GM23338 (cell line): Measurements from ENCODE around the gene NRK. TPM values are rescaled to one million over a fixed set of nuclear protein-coding genes. Genes with fewer than 3 reads are reported as not detected.

Source experiments
- ATAC-seq: fragments of 200-7000 bp; cut with Tn5 transposase; 3 replicates; pipeline ENCODE4 v1.9.1; 2020
- DNase-seq: peaks from one replicate; pipeline ENCODE4 v3.0.0-alpha.2; 2015; ENCODE audit warnings: low spot score
- H2AFZ ChIP-seq: fragments of 200-600 bp; sonication (generic); 2 replicates; pipeline ENCODE4 v1.8.0; 2016; ENCODE audit warnings: antibody characterized with exemption, mild to moderate bottlenecking, moderate library complexity
- H3F3A ChIP-seq: fragments of 200-600 bp; sonication (generic); replicated peaks from 2 replicates; pipeline ENCODE4 v1.8.0; 2017; ENCODE audit warnings: antibody characterized with exemption, mixed run types, low read depth
- H3K27ac ChIP-seq: fragments of 200-600 bp; sonication (generic); 2 replicates; pipeline ENCODE4 v1.6.1; 2016; ENCODE audit warnings: low read depth
- H3K27me3 ChIP-seq: fragments of 200-600 bp; sonication (generic); 2 replicates; pipeline ENCODE4 v1.8.0; 2016; ENCODE audit warnings: mild to moderate bottlenecking, mixed run types, moderate library complexity; ENCODE audit not compliant: insufficient read depth
- H3K36me3 ChIP-seq: fragments of 200-600 bp; sonication (generic); 2 replicates; pipeline ENCODE4 v1.8.0; 2016; ENCODE audit warnings: mild to moderate bottlenecking; ENCODE audit not compliant: insufficient read depth
- H3K4me1 ChIP-seq: fragments of 200-600 bp; sonication (generic); 2 replicates; pipeline ENCODE4 v1.8.0; 2016; ENCODE audit warnings: mild to moderate bottlenecking, moderate library complexity; ENCODE audit not compliant: insufficient read depth
- H3K4me2 ChIP-seq: fragments of 200-600 bp; sonication (generic); 2 replicates; pipeline ENCODE4 v1.7.1; 2017; ENCODE audit warnings: mixed run types
- H3K4me3 ChIP-seq: fragments of 200-600 bp; sonication (generic); 2 replicates; pipeline ENCODE4 v1.6.1; 2016; ENCODE audit warnings: mixed run types
- H3K79me2 ChIP-seq: fragments of 200-600 bp; sonication (generic); replicated peaks from 2 replicates; pipeline ENCODE4 v1.8.0; 2017; ENCODE audit warnings: mild to moderate bottlenecking; ENCODE audit not compliant: insufficient read depth
- H3K9me2 ChIP-seq: fragments of 200-600 bp; sonication (generic); 2 replicates; pipeline ENCODE4 v1.8.0; 2017; ENCODE audit not compliant: insufficient read depth
- H4K20me1 ChIP-seq: fragments of 200-600 bp; sonication (generic); replicated peaks from 2 replicates; pipeline ENCODE4 v1.8.0; 2017; ENCODE audit warnings: mild to moderate bottlenecking; ENCODE audit not compliant: insufficient read depth
- H3K27ac Mint-ChIP-seq: 2 replicates; pipeline ENCODE4 v1.8.0; 2020; ENCODE audit warnings: inconsistent platforms, mild to moderate bottlenecking, moderate library complexity, mixed read lengths
- H3K27me3 Mint-ChIP-seq: 3 replicates; pipeline ENCODE4 v1.8.0; 2022; ENCODE audit warnings: low read depth, mild to moderate bottlenecking, moderate library complexity, mixed read lengths, inconsistent platforms; ENCODE audit not compliant: insufficient read depth, poor library complexity
- H3K36me3 Mint-ChIP-seq: 3 replicates; pipeline ENCODE4 v1.8.0; 2021; ENCODE audit warnings: low read depth, mild to moderate bottlenecking, inconsistent platforms, moderate library complexity, mixed read lengths
- H3K4me1 Mint-ChIP-seq: 3 replicates; pipeline ENCODE4 v1.8.0; 2020; ENCODE audit warnings: mild to moderate bottlenecking, inconsistent platforms, mixed read lengths
- H3K4me3 Mint-ChIP-seq: 3 replicates; pipeline ENCODE4 v1.8.0; 2021; ENCODE audit warnings: moderate library complexity, mild to moderate bottlenecking, inconsistent platforms, mixed read lengths
- H3K9me3 Mint-ChIP-seq: 3 replicates; pipeline ENCODE4 v1.8.0; 2020; ENCODE audit warnings: moderate library complexity, mild to moderate bottlenecking, inconsistent platforms, mixed read lengths
- CREB1 ChIP-seq: fragments of 250-450 bp; sonication (Bioruptor Pico); IDR thresholded peaks from 2 replicates; pipeline ENCODE4 v1.5.0; 2020; ENCODE audit warnings: low read depth, mild to moderate bottlenecking, moderate library complexity
- ETS1 ChIP-seq: IDR thresholded peaks from 2 replicates; pipeline ENCODE4 v1.6.1; 2016; ENCODE audit warnings: antibody characterized with exemption
- EZH2 ChIP-seq: fragments of 200-600 bp; sonication (generic); IDR thresholded peaks from one replicate; pipeline ENCODE4 v1.8.0; 2017; ENCODE audit warnings: antibody characterized with exemption, mild to moderate bottlenecking, low read depth; ENCODE audit not compliant: unreplicated experiment
- NANOG ChIP-seq: IDR thresholded peaks from 2 replicates; pipeline ENCODE4 v1.6.1; 2016; ENCODE audit warnings: antibody characterized with exemption, borderline replicate concordance
- REST ChIP-seq: IDR thresholded peaks from one replicate; pipeline ENCODE4 v1.6.1; 2018; ENCODE audit warnings: antibody characterized with exemption; ENCODE audit not compliant: unreplicated experiment
- ZNF331 ChIP-seq: fragments of 250-450 bp; sonication (Bioruptor Pico); IDR thresholded peaks from 2 replicates; pipeline ENCODE4 v1.5.0; 2020; ENCODE audit warnings: low read depth, mild to moderate bottlenecking, moderate library complexity
- polyA plus RNA-seq: library from polyadenylated mRNA; unstranded; fragments of >200 nt; fragmentation: Nextera tagmentation; extraction: Ambion mirVana; gene quantifications from 2 replicates; pipeline ENCODE4 v1.2.1, GENCODE V29; 2016
- total RNA-seq: library from RNA; depleted of rRNA; stranded (reverse); fragments of >200 nt; shearing (Covaris generic); gene quantifications from 2 replicates; pipeline ENCODE4 v1.2.3, GENCODE V29; 2014
- TF ChIP-seq, protein P1 (sequence below), 2 experiments: fragments of 200-600 bp in 1 of 2; sonication (generic) in 1 of 2; conservative IDR thresholded peaks; 2 replicates each; pipeline versions ENCODE4 v1.5.1 to v1.6.1; 2016 to 2017; ENCODE audit warnings: antibody characterized with exemption in 2 of 2, low read depth in 2 of 2, mild to moderate bottlenecking in 2 of 2, moderate library complexity in 1 of 2

Gene NRK
- total and polyA plus RNA-seq, 2 experiments from 2014 or later, result 6.4 to 16.2 TPM

- Histone ChIP-seq H3K36me3 (no peaks in the 10 kb centered on the region), H3K4me2 (no peak overlapping the region), H4K20me1 (no peaks in the 10 kb centered on the region), H3K27me3 (no peaks in the 10 kb centered on the region), H3K79me2 (no peaks in the 10 kb centered on the region), H3K9me2 (no peaks in the 10 kb centered on the region), H3K4me3 (no peak overlapping the region), H2AFZ (no peak overlapping the region), H3F3A (no peaks in the 10 kb centered on the region), H3K4me1 (no peaks in the 10 kb centered on the region), H3K27ac (no peak overlapping the region)
- TF ChIP-seq, protein P1, sequence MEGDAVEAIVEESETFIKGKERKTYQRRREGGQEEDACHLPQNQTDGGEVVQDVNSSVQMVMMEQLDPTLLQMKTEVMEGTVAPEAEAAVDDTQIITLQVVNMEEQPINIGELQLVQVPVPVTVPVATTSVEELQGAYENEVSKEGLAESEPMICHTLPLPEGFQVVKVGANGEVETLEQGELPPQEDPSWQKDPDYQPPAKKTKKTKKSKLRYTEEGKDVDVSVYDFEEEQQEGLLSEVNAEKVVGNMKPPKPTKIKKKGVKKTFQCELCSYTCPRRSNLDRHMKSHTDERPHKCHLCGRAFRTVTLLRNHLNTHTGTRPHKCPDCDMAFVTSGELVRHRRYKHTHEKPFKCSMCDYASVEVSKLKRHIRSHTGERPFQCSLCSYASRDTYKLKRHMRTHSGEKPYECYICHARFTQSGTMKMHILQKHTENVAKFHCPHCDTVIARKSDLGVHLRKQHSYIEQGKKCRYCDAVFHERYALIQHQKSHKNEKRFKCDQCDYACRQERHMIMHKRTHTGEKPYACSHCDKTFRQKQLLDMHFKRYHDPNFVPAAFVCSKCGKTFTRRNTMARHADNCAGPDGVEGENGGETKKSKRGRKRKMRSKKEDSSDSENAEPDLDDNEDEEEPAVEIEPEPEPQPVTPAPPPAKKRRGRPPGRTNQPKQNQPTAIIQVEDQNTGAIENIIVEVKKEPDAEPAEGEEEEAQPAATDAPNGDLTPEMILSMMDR (conservative IDR thresholded peaks at IDR 0.05; ENCODE audit: low read depth in 2 of 2), result no peak
- Mint-ChIP-seq H3K36me3 (no peaks in the 10 kb centered on the region), H3K27me3 (no peaks in the 10 kb centered on the region), H3K4me1 (no peaks in the 10 kb centered on the region), H3K4me3 (no peak overlapping the region), H3K9me3 (peaks cover 32% of the 10 kb centered on the region), H3K27ac (no peak overlapping the region)
- ATAC-seq (no peak), DNase-seq (peak; percentile 0)
Measured at GRCh38 chrX:105973387-105973739, 151.0 kb downstream of the NRK start.

DNA sequence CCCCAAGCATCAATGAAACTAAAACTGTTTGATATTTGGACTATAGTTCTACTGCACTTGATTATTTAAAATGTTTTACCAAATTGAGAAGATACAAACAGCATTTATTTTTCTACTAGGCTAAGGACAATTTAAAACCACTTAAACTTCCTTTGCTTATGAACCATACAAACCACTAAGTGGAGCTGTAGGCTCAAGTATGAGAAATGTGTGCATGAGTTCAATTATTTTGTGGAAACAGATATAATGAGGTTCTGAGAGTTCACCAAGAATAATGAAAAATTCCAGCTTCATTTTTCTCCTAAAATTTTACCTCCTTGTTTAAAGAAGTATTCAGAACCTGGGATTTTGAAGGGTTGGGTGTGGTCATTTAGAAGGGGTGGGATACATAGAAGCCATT lies 153.0 kb downstream of the NRK start:
- Histone ChIP-seq H4K20me1 (no peaks in the 10 kb centered on the region), H3K4me3 (no peak overlapping the region), H3K4me1 (no peaks in the 10 kb centered on the region), H3K4me2 (no peak overlapping the region), H3K36me3 (no peaks in the 10 kb centered on the region), H2AFZ (no peak overlapping the region), H3K27ac (no peak overlapping the region), H3K27me3 (no peaks in the 10 kb centered on the region), H3K79me2 (no peaks in the 10 kb centered on the region), H3K9me2 (no peaks in the 10 kb centered on the region), H3F3A (no peaks in the 10 kb centered on the region)
- Mint-ChIP-seq H3K4me3 (no peak overlapping the region), H3K4me1 (no peaks in the 10 kb centered on the region), H3K27ac (no peak overlapping the region), H3K36me3 (peaks cover 3% of the 10 kb centered on the region; the same call in 2 of the 3 replicates), H3K9me3 (peaks cover 45% of the 10 kb centered on the region), H3K27me3 (no peaks in the 10 kb centered on the region)
- ATAC-seq (no peak), DNase-seq (peak; percentile 23)
- no peak for TF ChIP-seq NANOG
- TF ChIP-seq, protein P1 (conservative IDR thresholded peaks at IDR 0.05; ENCODE audit: low read depth in 2 of 2), result peak; percentile 43 to 49

DNA sequence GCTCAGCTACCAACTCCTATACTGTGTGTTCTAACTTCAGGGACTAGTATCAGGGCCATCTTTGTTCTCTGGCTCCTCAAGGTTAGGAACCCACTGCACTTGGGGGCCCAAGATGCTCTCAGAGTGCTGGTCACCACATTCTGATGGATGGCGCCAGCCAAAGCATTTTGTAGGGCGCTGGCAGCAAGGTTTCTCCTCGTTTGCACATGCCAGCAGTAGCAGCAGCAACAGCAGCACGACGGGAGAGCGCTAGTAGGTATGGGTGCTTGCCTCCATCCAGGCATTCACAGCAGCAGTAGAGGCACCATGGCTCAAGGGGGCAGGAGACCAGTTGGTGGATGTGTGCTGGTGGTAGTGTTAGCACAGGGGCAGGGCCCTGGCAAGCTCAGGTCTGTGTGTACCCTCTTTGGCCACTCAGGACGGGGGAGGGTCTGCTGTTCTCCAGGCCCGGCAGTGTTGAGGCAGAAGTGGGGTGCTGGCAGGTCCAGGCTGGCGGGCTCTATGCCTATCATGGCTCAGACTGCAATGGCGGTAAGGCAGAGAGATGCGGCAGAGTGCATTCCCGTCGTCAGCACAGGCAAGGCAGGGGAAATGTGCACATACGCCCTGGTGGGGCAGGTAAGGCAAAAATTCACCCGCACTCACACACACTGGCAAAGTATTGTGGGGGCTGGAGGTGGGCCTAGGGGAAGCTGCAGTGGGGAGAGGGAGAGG lies 159.6 kb downstream of the NRK start:
- peaks cover 9% of the 10 kb centered on the region for H3K36me3 Mint-ChIP-seq
- peaks cover 3% of the 10 kb centered on the region for H3K27me3 Mint-ChIP-seq
- H3K27ac Mint-ChIP-seq, result no peak overlapping the region
- no peak for ATAC-seq
- no peak overlapping the region for H2AFZ ChIP-seq
- no peaks in the 10 kb centered on the region for H3K4me1 Mint-ChIP-seq
- H3K36me3 ChIP-seq, result no peaks in the 10 kb centered on the region
- H3K4me3 Mint-ChIP-seq, result no peak overlapping the region
- H3K79me2 ChIP-seq, result no peaks in the 10 kb centered on the region
- H3K4me3 ChIP-seq, result no peak overlapping the region
- no peaks in the 10 kb centered on the region for H4K20me1 ChIP-seq
- no peaks in the 10 kb centered on the region for H3K9me2 ChIP-seq
- H3K27ac ChIP-seq, result no peak overlapping the region
- no peak for DNase-seq
- H3K9me3 Mint-ChIP-seq, result peaks cover 71% of the 10 kb centered on the region
- no peaks in the 10 kb centered on the region for H3K4me1 ChIP-seq
- no peaks in the 10 kb centered on the region for H3K27me3 ChIP-seq
- H3K4me2 ChIP-seq, result no peak overlapping the region
- H3F3A ChIP-seq, result no peaks in the 10 kb centered on the region
- TF ChIP-seq REST (no peak), ETS1 (no peak), ZNF331 (no peak), NANOG (no peak), EZH2 (no peak), CREB1 (CRISPR knock-in tag) (no peak)
